Endothelial cell of umbilical vein (primary cell): ENCODE measurements around the gene PHACTR2.

Source experiments
- CTCF ChIP-seq, 2 donors: IDR thresholded peaks; 1 replicate in 1 of 2; 2 replicates in 1 of 2; pipeline ENCODE4 v1.5.1; 2011; ENCODE audit warnings: low read length in 2 of 2, mild to moderate bottlenecking in 2 of 2, moderate library complexity in 2 of 2, control low read depth in 1 of 2, inconsistent platforms in 1 of 2, low read depth in 1 of 2; ENCODE audit not compliant: insufficient read depth in 1 of 2; ENCODE audit errors: extremely low read depth in 1 of 2
- MAX ChIP-seq: IDR thresholded peaks from 2 replicates; pipeline ENCODE4 v1.6.1; 2011; ENCODE audit not compliant: insufficient read depth, insufficient read length
- POLR2A ChIP-seq: IDR thresholded peaks from 2 replicates; pipeline ENCODE4 v1.6.1; 2012; ENCODE audit warnings: low read depth, mild to moderate bottlenecking, control low read depth, low read length

GRCh38 chr6:143863771-143864170 is 186.0 kb downstream of the PHACTR2 start:
- no peak for TF ChIP-seq MAX
- TF ChIP-seq CTCF (IDR thresholded peaks at IDR 0.05; ENCODE audit: extremely low read depth in 1 of 2, insufficient read depth in 1 of 2, low read depth in 1 of 2, low read length in 2 of 2): no peak
- no peak for TF ChIP-seq POLR2A
